HCT116 (cell line): ENCODE data around the gene RNF217.

ENCODE experiments used
- EZH2 ChIP-seq: fragments of 200-600 bp; sonication (generic); IDR thresholded peaks from 2 replicates; pipeline ENCODE4 v1.6.1; 2017; ENCODE audit warnings: antibody characterized with exemption, mixed run types
- POLR2A ChIP-seq: IDR thresholded peaks from 2 replicates; pipeline ENCODE4 v1.7.0; 2011; ENCODE audit warnings: borderline replicate concordance; ENCODE audit not compliant: insufficient read depth, insufficient read length; ENCODE audit errors: extremely low read depth
- POLR2AphosphoS5 ChIP-seq: IDR thresholded peaks from 2 replicates; pipeline ENCODE4 v1.6.1; 2011; ENCODE audit warnings: mild to moderate bottlenecking, low read depth, low read length, moderate library complexity
- TF ChIP-seq, protein P1 (sequence below), 3 experiments: fragments of 200-600 bp in 1 of 3; sonication (generic) in 1 of 3; IDR thresholded peaks in 2 of 3; conservative IDR thresholded peaks in 1 of 3; 2 replicates each; pipeline ENCODE4 v1.5.1; 2012 to 2017; ENCODE audit warnings: low read depth in 2 of 3, low read length in 2 of 3, antibody characterized with exemption in 1 of 3, borderline replicate concordance in 1 of 3, control low read depth in 1 of 3, mild to moderate bottlenecking in 1 of 3, mixed read lengths in 1 of 3, mixed run types in 1 of 3, moderate library complexity in 1 of 3; ENCODE audit not compliant: insufficient read depth in 1 of 3
- TF ChIP-seq, protein P2 (sequence below): IDR thresholded peaks from 2 replicates; pipeline ENCODE4 v1.6.1; 2011; ENCODE audit warnings: mild to moderate bottlenecking, low read length, moderate library complexity; ENCODE audit not compliant: insufficient replicate concordance; ENCODE audit errors: extremely low read depth

DNA sequence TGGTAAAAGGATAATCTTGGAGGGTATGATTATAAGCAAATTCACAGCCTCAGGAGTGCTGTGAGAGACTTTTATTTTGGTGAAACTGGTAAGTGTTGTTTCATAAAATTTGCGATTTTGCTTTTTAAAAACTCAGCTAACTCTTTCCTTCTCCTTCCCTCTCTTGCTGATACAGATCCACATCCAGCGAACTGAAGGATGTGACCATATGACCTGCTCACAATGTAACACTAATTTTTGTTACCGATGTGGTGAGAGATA lies 114.2 kb downstream of the RNF217 start:
- TF ChIP-seq, protein P1, sequence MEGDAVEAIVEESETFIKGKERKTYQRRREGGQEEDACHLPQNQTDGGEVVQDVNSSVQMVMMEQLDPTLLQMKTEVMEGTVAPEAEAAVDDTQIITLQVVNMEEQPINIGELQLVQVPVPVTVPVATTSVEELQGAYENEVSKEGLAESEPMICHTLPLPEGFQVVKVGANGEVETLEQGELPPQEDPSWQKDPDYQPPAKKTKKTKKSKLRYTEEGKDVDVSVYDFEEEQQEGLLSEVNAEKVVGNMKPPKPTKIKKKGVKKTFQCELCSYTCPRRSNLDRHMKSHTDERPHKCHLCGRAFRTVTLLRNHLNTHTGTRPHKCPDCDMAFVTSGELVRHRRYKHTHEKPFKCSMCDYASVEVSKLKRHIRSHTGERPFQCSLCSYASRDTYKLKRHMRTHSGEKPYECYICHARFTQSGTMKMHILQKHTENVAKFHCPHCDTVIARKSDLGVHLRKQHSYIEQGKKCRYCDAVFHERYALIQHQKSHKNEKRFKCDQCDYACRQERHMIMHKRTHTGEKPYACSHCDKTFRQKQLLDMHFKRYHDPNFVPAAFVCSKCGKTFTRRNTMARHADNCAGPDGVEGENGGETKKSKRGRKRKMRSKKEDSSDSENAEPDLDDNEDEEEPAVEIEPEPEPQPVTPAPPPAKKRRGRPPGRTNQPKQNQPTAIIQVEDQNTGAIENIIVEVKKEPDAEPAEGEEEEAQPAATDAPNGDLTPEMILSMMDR (IDR thresholded peaks at IDR 0.05 in 2 of 3, conservative IDR thresholded peaks at IDR 0.05 in 1 of 3; ENCODE audit: borderline replicate concordance in 1 of 3, insufficient read depth in 1 of 3, low read depth in 2 of 3, low read length in 2 of 3) = no peak
- TF ChIP-seq POLR2A = no peak
- TF ChIP-seq POLR2AphosphoS5 = no peak
- TF ChIP-seq, protein P2, sequence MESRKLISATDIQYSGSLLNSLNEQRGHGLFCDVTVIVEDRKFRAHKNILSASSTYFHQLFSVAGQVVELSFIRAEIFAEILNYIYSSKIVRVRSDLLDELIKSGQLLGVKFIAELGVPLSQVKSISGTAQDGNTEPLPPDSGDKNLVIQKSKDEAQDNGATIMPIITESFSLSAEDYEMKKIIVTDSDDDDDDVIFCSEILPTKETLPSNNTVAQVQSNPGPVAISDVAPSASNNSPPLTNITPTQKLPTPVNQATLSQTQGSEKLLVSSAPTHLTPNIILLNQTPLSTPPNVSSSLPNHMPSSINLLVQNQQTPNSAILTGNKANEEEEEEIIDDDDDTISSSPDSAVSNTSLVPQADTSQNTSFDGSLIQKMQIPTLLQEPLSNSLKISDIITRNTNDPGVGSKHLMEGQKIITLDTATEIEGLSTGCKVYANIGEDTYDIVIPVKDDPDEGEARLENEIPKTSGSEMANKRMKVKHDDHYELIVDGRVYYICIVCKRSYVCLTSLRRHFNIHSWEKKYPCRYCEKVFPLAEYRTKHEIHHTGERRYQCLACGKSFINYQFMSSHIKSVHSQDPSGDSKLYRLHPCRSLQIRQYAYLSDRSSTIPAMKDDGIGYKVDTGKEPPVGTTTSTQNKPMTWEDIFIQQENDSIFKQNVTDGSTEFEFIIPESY = no peak
- no peak for TF ChIP-seq EZH2
